HEK293 (cell line): ENCODE results near the gene FBLN5.
"Not testable (repeated sequence)": the region's sequence is repeated elsewhere in the genome, so short reads cannot be mapped to it uniquely, and the experiment has no call there.

Experiments used
- CTCF ChIA-PET: fragments of 350-600 bp; formaldehyde crosslinking; extraction: SDS; loops from one replicate; lab custom pipeline; 2021; ENCODE audit warnings: antibody characterized with exemption; lab: Yijun Ruan, JAX
- POLR2A ChIA-PET: fragments of 300-600 bp; formaldehyde crosslinking; extraction: SDS; loops from one replicate; lab custom pipeline; 2020; ENCODE audit warnings: antibody characterized with exemption, inconsistent platforms; lab: Yijun Ruan, JAX
- H3K27ac ChIP-seq: fragments of 200-500 bp; sonication (Bioruptor generic); 2 replicates; pipeline ENCODE4 v1.5.1; 2014; ENCODE audit warnings: low read depth, low read length, control low read depth, inconsistent platforms; ENCODE audit errors: extremely low read depth
- H3K36me3 ChIP-seq, 2 experiments: fragments of 200-500 bp in 1 of 2; sonication (Bioruptor generic) in 1 of 2; 1 replicate in 1 of 2; 2 replicates in 1 of 2; pipeline ENCODE4 v1.5.1; 2014 to 2017; ENCODE audit warnings: inconsistent platforms in 2 of 2, low read length in 2 of 2; ENCODE audit not compliant: control insufficient read depth in 2 of 2, insufficient read depth in 1 of 2
- H3K4me1 ChIP-seq: fragments of 200-500 bp; sonication (Bioruptor generic); 2 replicates; pipeline ENCODE4 v1.5.1; 2014; ENCODE audit warnings: mild to moderate bottlenecking, low read length, inconsistent platforms; ENCODE audit not compliant: control insufficient read depth, insufficient read depth
- H3K4me3 ChIP-seq: 2 replicates; pipeline ENCODE4 v1.5.1; 2011; ENCODE audit warnings: low read depth, mild to moderate bottlenecking, control low read depth, low read length, moderate library complexity
- H3K9me3 ChIP-seq: fragments of 200-500 bp; sonication (Bioruptor generic); 2 replicates; pipeline ENCODE4 v1.5.1; 2014; ENCODE audit warnings: low read depth, low read length, inconsistent platforms; ENCODE audit not compliant: control insufficient read depth, insufficient read depth
- FEZF1 ChIP-seq: fragments of 450-650 bp; formaldehyde crosslinking; IDR thresholded peaks from 2 replicates; pipeline ENCODE4 v1.5.1; 2016; ENCODE audit warnings: missing biosample characterization, missing genetic modification characterization
- KLF9 ChIP-seq: fragments of 450-650 bp; formaldehyde crosslinking; IDR thresholded peaks from 2 replicates; pipeline ENCODE4 v1.5.1; 2016; ENCODE audit warnings: missing biosample characterization, missing genetic modification characterization, low read depth
- REST ChIP-seq: fragments of 450-650 bp; formaldehyde crosslinking; IDR thresholded peaks from 2 replicates; pipeline ENCODE4 v1.5.1; 2016; ENCODE audit warnings: missing biosample characterization, missing genetic modification characterization
- ZBTB21 ChIP-seq: fragments of 450-650 bp; formaldehyde crosslinking; IDR thresholded peaks from 2 replicates; pipeline ENCODE4 v1.5.1; 2017; ENCODE audit warnings: missing biosample characterization, missing genetic modification characterization
- ZNF121 ChIP-seq: fragments of 450-650 bp; formaldehyde crosslinking; IDR thresholded peaks from 2 replicates; pipeline ENCODE4 v1.5.1; 2016; ENCODE audit warnings: missing biosample characterization, missing genetic modification characterization
- ZNF132 ChIP-seq: fragments of 450-650 bp; formaldehyde crosslinking; IDR thresholded peaks from 2 replicates; pipeline ENCODE4 v1.5.1; 2017; ENCODE audit warnings: missing biosample characterization, missing genetic modification characterization, borderline replicate concordance
- ZNF157 ChIP-seq: fragments of 450-650 bp; formaldehyde crosslinking; IDR thresholded peaks from 2 replicates; pipeline ENCODE4 v1.5.1; 2016; ENCODE audit warnings: missing biosample characterization, missing genetic modification characterization
- ZNF214 ChIP-seq: fragments of 450-650 bp; formaldehyde crosslinking; IDR thresholded peaks from 2 replicates; pipeline ENCODE4 v1.5.1; 2017; ENCODE audit warnings: missing biosample characterization, mild to moderate bottlenecking, missing genetic modification characterization, borderline replicate concordance
- ZNF26 ChIP-seq: fragments of 450-650 bp; formaldehyde crosslinking; IDR thresholded peaks from 2 replicates; pipeline ENCODE4 v1.5.1; 2016; ENCODE audit warnings: missing biosample characterization, missing genetic modification characterization
- ZNF280C ChIP-seq: fragments of 450-650 bp; formaldehyde crosslinking; IDR thresholded peaks from 2 replicates; pipeline ENCODE4 v1.5.1; 2016; ENCODE audit warnings: missing biosample characterization, missing genetic modification characterization
- ZNF366 ChIP-seq: fragments of 450-650 bp; formaldehyde crosslinking; conservative IDR thresholded peaks from 2 replicates; pipeline ENCODE4 v1.5.1; 2016; ENCODE audit warnings: missing biosample characterization, missing genetic modification characterization
- ZNF560 ChIP-seq: fragments of 450-650 bp; formaldehyde crosslinking; IDR thresholded peaks from 2 replicates; pipeline ENCODE4 v1.5.1; 2017; ENCODE audit warnings: missing biosample characterization, missing genetic modification characterization, borderline replicate concordance
- ZNF629 ChIP-seq: fragments of 450-650 bp; formaldehyde crosslinking; IDR thresholded peaks from 2 replicates; pipeline ENCODE4 v1.5.1; 2017; ENCODE audit warnings: missing biosample characterization, missing genetic modification characterization

The FBLN5 gene

GRCh38 chr14:91899213-91899612 is 48.3 kb downstream of the FBLN5 start (continued):
- TF ChIP-seq ZNF280C (tag by site-specific recombination) (no peak), ZNF560 (no peak), ZBTB21 (no peak)

- Histone ChIP-seq H3K36me3 (no peaks in the 10 kb centered on the region), H3K4me1 (no peaks in the 10 kb centered on the region; the same call in 1 of the 2 replicates), H3K27ac (no peak overlapping the region), H3K4me3 (no peak overlapping the region), H3K9me3 (no peaks in the 10 kb centered on the region)
- no peak for TF ChIP-seq KLF9 (tag by site-specific recombination)
- no peak for TF ChIP-seq ZNF121 (tag by site-specific recombination)
- no peak for TF ChIP-seq ZNF214
- TF ChIP-seq ZNF629 = no peak
- TF ChIP-seq ZNF366 (tag by site-specific recombination) = no peak
- no peak for TF ChIP-seq ZNF132 (tag by site-specific recombination)
- no peak for TF ChIP-seq ZNF26
- TF ChIP-seq REST (tag by site-specific recombination) = no peak
- TF ChIP-seq FEZF1 (tag by site-specific recombination) = no peak
- no peak for TF ChIP-seq ZNF157 (tag by site-specific recombination)
- POLR2A ChIA-PET = interaction anchor here (0.5 kb wide), 1 partner anchor 19 kb away, joined by 4 read pairs; no protein-coding TSS in a partner anchor
- CTCF ChIA-PET = interaction anchor here (0.6 to 0.8 kb wide), 2 partner anchors 26 to 81 kb away, joined by 3 to 4 read pairs; no protein-coding TSS in a partner anchor
These were observed 49.1 kb downstream of the FBLN5 start for GRCh38 chr14:91898372-91898771.

- CTCF ChIA-PET = interaction anchor here (1.3 kb wide), 1 partner anchor 7 kb away, joined by 4 read pairs; no protein-coding TSS in a partner anchor
- H3K4me3 ChIP-seq, H3K36me3 ChIP-seq, H3K9me3 ChIP-seq, H3K27ac ChIP-seq, H3K4me1 ChIP-seq, POLR2A ChIA-PET: not testable (repeated sequence)
These were observed 49.8 kb downstream of the FBLN5 start for GRCh38 chr14:91897716-91898115.
